NCI-H2029 (cell line): ENCODE measurements around the gene ARHGAP31.

Experiments
- DNase-seq: peaks from one replicate; lab custom pipeline; 2025; lab: John Stamatoyannopoulos, UW

ARHGAP31 gene

DNA sequence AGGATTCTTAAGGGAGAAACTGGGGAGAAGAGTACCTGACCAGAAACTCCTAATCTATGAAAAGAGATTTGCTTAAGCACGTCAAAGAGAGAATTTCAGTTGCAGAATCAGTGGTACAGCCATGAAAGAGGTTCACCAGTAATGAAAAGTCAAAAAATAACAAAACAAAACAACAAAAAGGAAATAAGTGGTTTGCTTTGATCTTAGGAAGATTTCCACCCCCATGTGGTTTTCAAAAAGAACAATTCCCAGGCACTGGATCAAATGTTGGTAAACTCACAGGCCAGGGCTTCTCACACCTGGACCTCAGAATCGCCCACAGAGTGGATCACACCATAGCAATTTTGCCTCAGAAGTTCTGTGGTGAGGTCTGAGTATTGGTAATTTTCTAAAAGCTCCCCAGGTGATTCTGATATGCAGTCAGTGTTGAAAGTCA lies 101.8 kb downstream of the ARHGAP31 start:
- DNase-seq, result no peak

DNA sequence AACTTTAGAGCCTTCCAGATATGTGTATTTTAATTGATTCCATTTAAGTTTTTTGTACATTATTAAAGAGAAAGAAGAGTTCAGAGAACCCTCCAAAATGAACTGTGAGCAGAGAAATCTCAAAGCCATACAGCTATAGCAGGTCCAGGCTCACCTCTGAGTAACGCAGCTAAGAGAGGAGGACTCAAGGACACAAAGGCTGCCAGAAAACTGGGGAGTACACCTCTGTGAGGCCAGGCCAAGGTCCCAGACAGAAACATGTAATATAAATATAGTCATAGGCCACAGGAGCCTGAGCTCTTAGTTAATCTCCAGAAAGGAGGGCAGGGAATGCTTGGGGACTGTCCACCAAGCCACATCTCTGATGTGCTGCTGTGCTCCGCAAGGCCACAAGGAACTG lies 102.7 kb downstream of the ARHGAP31 start:
- DNase-seq, result no peak

- no peak for DNase-seq
These were observed 106.3 kb downstream of the ARHGAP31 start for GRCh38 chr3:119400466-119400865.

DNA sequence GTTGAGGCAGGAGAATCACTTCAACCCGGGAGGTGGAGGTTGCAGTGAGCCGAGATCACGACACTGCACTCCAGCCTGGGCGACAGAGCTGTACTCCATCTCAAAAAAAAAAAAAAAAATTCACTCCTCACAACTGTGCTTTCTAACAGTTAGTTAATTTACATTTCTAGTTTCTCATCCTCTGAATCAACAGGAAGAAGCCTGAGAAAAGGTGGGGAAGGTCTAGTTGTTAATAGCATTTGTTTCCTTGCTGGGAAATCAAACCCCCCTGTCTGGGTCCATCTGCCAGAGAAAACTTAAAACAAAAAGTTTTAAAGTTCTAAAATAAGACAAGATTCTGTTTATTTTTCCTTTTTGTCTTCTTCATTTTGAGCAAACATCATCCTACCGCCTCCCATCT lies 106.9 kb downstream of the ARHGAP31 start:
- no peak for DNase-seq

DNA sequence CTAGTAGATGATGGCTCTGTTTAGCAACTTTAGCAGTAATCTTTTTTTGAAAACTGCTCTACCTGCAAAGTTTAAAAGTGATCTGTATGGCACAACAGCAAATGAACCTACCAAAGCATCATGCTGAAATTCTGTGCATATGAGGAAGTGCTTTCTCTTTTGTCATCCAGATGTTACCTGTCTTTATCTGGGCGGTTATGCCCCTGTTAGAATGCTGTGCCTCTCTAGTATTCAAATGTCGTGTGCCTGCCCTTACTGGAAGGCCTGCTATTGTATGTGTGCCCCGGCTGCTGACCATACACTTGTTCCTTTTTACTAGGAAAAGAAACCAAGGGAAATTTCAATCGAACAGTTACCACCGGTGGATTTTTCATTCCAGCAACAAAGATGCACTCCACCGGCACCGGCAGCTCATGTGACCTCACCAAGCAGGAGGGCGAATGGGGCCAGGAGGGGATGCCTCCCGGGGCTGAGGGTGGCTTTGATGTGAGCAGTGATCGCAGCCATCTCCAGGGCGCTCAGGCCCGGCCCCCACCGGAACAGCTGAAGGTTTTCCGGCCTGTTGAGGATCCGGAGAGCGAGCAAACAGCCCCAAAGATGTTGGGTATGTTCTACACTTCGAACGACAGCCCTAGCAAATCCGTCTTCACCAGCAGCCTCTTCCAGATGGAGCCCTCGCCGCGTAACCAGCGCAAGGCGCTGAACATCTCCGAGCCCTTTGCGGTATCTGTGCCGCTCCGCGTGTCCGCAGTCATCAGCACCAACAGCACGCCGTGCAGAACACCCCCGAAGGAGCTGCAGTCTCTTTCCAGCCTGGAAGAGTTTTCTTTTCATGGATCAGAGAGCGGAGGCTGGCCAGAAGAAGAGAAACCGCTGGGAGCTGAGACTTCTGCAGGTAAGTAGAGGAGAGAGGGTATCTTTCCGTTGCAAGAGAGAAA lies 107.6 kb downstream of the ARHGAP31 start:
- DNase-seq, result no peak

DNA sequence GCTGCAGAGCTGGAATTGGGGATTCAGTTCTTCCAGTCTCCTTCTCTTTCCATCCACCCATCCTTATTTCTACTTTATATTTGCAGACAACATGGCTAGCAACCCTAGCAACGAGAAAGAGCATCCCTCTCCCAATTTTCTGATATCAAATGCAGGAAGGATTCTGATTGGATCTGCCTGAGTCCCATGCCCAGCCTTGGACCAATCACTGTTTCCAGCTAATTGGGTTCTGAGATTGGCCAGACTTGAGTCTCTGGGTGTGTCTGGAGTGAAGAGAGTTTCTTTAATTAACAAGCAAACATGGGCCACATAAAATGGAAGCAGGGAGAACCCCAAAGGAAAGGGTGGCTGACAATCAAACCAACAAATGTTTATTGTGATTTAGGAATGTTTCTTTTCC lies 108.6 kb downstream of the ARHGAP31 start:
- no peak for DNase-seq

- DNase-seq, result no peak
These were observed 109.0 kb downstream of the ARHGAP31 start for GRCh38 chr3:119403201-119403600.

GRCh38 chr3:119405315-119405714 lies 111.1 kb downstream of the ARHGAP31 start:
- no peak for DNase-seq

DNA sequence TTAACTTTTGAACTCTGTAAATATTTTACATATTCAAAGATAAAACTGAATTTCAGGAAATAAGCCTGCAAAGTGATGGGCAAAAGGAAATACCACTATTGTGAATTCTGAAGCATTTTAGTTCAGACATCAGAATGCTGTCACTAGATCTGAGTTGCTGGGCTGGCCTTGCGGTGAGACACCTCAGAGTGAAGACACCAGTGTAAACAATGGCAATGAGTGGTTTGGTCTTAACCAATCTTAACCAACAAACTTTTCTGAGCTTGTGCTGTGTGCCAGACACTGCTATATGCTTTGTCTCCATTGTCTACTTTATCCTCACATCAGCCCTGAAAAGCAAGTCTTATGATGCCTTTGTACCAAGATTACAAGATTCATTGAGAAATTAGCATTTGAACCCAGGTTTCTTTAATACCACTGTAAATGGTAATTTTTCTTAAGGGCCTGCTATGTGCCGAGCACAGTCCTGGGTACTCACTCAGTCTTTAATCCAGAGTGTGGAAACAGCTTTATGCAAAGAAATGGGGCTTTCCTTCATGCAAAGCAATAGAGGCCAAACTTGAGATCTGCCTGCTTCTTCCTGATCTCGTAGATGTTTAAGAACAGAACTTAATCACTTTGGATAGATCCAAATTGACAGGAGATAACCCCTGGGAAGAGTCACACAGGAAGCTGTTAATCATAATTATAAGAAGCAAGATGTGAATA lies 114.2 kb downstream of the ARHGAP31 start:
- no peak for DNase-seq

DNA sequence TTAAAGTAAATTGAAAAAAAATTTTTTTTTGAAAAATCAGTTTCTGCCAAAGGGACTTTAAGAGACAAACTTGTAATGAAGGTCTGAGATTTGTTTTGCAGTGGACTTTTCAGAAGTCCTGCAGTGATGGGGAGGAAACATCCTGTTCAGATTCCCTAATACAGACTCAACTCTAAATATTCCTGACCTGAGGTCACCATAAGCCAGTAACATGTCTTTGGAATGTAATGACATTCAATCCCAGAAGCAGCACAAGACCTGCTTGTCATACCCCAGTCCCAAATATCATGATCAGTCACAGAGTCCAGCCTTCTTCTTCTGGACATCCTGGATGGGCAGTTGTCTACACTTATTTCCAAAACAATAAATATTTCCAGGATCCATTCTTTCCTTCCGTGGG lies 115.7 kb downstream of the ARHGAP31 start:
- DNase-seq, result no peak

- no peak for DNase-seq
These were observed 119.6 kb downstream of the ARHGAP31 start for GRCh38 chr3:119413603-119414280.

- DNase-seq, result no peak
These were observed 122.7 kb downstream of the ARHGAP31 start for GRCh38 chr3:119416873-119417272.

DNA sequence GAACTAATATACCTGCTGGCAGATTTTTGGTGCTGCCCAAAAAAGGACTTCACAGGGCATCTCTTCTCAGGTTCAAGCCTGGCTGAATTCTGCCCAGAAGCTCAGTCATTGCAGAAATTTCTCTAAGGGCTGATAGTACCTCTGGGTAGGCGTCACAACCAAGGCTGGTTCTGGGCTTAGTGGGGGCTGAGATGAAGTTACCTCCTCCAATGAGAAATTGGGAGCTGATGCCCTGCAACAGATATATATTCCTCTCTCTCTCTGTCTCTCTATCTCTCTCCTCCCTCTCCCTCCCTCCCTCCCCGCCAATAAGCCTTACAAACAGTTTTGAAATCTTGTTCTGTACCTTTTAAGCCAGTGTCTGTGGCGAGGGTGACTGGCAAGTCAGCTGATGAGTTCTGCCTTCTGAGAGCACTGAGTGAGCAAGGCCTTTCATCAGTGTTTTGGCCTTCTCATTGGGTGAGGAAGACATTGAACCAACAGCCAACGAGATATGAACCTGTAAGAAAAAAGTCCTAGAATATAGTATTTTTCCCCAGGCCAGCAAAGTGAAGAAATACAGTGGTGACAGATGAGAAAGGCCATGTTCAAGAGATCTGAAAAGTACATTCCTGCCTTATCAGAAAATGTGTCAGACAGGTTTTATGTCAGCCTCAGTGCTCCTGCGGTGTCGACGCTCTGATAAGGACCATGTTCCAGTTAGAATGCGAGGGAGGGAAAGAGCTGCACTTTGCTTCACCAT lies 123.8 kb downstream of the ARHGAP31 start:
- no peak for DNase-seq

- no peak for DNase-seq
These were observed 124.5 kb downstream of the ARHGAP31 start for GRCh38 chr3:119418641-119419040.

DNA sequence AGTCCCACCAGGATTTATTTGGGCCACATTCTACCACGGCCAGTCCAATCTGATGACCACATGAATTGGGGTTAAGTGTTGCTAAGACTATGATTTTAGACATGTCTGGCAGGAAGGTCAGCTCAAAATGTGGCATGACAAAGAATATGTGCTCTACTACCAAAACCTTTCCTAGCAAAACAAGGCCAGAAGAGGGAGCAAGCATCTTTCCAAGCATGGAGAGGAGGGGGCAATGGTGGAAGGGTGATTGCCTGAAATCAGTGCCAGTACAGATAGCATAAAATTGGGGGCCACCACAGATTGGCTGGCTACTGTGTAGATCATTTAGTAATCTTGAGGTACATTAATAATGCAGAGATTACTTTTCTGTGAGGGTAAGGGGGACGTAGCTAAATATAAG lies 126.0 kb downstream of the ARHGAP31 start:
- DNase-seq, result no peak

DNA sequence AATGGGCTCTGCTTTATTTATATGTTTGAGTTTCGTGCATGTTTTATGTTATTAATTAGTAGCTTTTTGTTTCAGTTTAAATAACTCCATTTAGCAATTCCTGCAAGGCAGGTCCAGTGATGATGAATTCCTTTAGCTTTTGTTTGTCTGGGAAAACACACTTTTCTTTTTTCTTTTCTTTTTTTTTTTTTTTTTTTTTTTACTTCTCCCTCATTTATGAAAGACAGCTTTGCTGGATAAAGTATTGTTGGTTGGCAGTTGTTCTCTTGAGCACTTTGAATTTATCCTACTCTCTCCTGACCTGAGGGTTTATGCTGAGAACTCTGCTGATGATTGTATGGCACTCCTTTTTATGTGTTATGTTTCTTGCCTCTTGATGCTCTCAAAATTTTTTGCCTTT lies 133.5 kb downstream of the ARHGAP31 start:
- no peak for DNase-seq

DNA sequence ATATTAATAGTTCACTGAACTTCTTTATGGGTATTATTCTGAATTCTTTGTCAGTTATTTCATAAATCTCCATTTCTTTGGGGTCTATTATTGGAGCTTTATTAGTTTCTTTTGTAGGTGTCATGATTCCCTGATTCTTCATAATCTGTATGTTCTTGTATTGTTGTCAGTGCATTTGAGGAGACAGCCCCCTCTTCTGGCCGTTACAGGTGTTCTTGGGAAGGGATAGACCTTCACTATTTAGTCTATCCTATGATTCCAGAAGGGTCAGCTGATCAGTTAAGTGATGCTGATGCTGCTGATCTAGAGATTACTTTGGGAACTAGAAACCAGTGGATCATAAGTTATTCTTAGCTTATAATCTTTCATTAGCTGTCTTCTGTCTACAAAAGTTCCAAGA lies 134.4 kb downstream of the ARHGAP31 start:
- DNase-seq, result no peak

- no peak for DNase-seq
These were observed 139.6 kb downstream of the ARHGAP31 start for GRCh38 chr3:119433613-119434325.

DNA sequence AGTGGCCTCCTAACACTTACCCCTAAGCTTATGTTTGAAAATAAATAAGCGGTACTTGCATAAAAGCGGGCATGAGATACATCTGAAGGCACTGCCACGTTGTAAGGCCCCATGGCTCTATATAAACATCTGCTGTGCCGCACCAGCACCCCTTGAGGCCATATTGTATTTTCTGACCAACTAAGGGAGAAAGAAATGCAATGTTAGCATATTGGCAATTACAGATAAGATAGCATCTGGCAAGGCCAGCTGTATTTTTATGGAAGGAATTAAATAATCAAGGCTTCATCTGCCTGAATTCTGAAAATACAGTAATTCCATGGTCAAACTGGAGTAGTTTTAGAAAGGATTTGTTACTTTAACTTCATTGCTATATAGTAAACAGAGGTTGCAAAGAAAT lies 140.5 kb downstream of the ARHGAP31 start:
- DNase-seq, result no peak

GRCh38 chr3:119436977-119437376 lies 142.8 kb downstream of the ARHGAP31 start:
- no peak for DNase-seq

GRCh38 chr3:119437691-119438258 lies 143.6 kb downstream of the ARHGAP31 start:
- DNase-seq, result no peak
